ENCODE data around the gene USP49.

DNA sequence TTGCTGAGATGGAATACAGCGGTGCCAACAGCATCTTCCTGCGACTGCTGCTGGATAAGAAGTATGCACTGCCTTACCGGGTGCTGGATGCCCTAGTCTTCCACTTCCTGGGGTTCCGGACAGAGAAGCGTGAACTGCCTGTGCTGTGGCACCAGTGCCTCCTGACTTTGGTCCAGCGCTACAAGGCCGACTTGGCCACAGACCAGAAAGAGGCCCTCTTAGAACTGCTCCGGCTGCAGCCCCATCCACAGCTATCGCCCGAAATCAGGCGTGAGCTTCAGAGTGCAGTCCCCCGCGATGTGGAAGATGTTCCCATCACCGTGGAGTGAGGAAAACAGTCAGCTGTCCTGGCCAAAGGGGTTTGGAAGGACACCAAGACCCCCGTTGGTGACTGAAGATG is 37.2 kb upstream of the USP49 start:
- TF ChIP-seq, protein P1, sequence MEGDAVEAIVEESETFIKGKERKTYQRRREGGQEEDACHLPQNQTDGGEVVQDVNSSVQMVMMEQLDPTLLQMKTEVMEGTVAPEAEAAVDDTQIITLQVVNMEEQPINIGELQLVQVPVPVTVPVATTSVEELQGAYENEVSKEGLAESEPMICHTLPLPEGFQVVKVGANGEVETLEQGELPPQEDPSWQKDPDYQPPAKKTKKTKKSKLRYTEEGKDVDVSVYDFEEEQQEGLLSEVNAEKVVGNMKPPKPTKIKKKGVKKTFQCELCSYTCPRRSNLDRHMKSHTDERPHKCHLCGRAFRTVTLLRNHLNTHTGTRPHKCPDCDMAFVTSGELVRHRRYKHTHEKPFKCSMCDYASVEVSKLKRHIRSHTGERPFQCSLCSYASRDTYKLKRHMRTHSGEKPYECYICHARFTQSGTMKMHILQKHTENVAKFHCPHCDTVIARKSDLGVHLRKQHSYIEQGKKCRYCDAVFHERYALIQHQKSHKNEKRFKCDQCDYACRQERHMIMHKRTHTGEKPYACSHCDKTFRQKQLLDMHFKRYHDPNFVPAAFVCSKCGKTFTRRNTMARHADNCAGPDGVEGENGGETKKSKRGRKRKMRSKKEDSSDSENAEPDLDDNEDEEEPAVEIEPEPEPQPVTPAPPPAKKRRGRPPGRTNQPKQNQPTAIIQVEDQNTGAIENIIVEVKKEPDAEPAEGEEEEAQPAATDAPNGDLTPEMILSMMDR (conservative IDR thresholded peaks at IDR 0.05; ENCODE audit: low read depth, low read length) = no peak
- TF ChIP-seq EZH2phosphoT487 (IDR thresholded peaks at IDR 0.05; ENCODE audit: borderline replicate concordance, low read length) (no peak), EZH2 (IDR thresholded peaks at IDR 0.05; ENCODE audit: low read length, unreplicated experiment) (no peak)

Measured in PC-3 (cell line).